HG02938 (cell line): ENCODE measurements around the gene IL17A.
"Not testable (repeated sequence)": the region's sequence is repeated elsewhere in the genome, so short reads cannot be mapped to it uniquely, and the experiment has no call there.

Source experiments
- ATAC-seq: cut with Tn5 transposase; IDR thresholded peaks from one replicate; pipeline ENCODE4 v1.9.1; 2021; ENCODE audit warnings: mild to moderate bottlenecking, moderate library complexity; ENCODE audit not compliant: unreplicated experiment

IL17A gene

DNA sequence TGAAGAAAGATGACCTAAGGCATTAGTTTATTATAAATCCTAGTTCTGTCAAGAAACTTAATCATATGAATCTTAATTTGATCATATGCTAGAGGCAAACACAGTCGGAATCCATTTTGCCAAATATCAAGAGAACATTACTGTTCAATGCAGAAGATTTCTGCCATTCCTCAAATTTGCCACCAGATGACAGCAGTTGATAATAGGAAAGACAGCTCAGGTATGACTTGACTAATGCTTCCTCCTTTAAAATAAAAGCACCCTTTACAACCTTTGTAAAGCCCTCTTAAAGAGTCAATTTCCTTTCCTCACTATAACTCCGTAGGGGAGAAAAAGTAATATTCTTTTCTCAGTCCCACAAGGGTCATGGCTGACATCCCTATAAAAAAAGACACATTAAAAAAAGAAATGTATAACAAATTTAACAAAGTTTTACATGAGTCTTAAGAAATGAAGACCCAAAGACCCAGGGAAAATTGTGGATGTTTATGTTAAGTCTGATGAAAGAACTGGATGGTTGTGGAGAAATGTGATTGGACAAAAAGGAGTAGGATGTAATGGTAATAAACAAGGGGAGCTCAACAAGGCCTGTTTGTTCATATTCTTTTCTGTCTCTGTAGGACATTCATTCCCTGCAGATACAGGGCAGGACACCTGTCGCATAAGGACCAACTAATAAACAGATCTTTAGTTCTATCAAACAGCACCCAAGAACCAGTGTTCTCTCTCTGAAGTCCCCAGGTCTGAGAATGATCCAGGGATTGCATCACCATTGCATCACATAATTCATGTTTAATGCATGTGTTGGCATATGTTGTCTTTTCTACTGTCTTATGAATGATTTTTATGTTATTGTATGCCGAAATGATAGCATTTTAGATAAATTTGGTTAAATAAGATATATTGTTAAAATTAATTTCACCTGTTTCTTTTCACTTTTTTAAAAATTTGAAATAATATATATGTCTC lies 23.0 kb upstream of the IL17A start:
- no peak for ATAC-seq

GRCh38 chr6:52164319-52165094 lies 21.7 kb upstream of the IL17A start:
- no peak for ATAC-seq

GRCh38 chr6:52167267-52167666 lies 18.9 kb upstream of the IL17A start:
- ATAC-seq, result no peak

- not testable (repeated sequence) for ATAC-seq
Observed at GRCh38 chr6:52168351-52168750, 17.8 kb upstream of the IL17A start.

DNA sequence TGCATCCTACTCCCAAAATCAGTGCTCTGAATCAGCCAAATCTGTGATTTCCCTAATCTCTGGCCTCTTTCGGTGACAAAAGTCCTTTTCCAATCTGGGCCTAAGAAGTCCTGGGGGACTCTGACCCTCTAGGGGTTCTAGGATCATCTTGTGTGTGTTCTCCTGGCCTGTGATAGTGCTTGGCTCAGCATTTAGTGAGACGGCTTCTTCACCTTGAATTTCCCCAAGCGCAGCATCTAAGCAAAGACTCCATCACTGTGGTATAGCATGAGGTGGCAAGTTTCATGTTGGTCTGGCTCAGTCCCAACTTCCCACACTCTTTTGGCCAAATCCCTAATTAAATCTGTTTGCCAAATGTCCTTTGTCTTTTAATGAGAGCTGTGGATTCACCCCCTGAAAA lies 12.1 kb upstream of the IL17A start:
- ATAC-seq, result no peak

DNA sequence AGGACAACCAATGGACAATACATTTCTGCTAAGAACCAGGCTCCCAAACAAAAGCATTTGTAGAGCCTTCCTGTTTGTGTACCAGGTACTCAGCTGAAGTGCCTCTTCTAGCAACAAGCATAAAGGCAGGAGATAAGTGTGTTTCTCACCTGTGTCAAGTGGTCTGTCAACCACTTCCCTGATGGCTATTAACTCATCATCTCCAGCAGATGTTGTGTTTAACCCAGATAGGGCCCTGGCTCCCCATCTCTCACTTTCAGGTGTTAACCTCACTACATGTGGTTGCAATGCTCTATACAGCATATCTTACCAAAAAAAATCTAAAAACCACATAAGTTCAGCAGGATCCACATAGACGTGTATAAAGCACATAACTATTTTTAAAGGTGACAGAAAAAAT lies 9.6 kb upstream of the IL17A start:
- peak; percentile 81 for ATAC-seq

- ATAC-seq, result no peak
Observed at GRCh38 chr6:52177961-52178360, 8.2 kb upstream of the IL17A start.

DNA sequence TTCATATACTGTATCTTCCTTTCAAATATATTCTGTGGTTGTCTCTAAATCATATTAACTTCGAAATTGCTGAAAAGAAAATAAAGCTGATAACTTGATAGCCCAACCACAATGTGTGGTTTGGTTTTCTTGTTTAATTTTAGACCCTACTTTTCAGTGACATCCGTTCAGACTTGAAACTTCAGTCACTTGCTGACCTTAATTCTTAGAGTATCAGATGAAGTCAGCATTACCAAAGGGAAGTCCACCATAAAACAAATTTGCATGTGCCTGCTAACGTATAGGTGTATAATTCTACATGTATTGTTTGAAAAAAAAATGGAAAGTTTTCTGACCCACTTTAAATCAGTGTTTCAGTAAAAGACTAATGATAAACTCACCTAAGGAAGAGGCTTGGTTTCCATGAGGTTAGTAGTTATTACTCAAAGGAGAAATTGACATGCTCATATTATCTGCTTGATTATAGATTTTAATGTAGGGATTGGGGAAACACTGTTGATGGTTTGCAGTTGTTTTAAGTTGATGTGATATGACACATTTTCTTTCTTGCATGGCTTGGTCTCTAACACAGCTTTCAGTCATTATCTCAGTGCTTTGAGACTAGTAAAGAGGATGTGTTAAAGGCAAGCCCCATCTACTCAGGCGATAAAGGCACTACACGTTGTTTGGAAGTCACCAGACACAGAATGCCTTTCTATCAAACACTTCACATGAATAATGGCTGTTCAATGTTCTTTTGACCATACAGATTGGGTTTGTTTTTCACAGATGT lies 5.2 kb upstream of the IL17A start:
- ATAC-seq, result peak; percentile 75

DNA sequence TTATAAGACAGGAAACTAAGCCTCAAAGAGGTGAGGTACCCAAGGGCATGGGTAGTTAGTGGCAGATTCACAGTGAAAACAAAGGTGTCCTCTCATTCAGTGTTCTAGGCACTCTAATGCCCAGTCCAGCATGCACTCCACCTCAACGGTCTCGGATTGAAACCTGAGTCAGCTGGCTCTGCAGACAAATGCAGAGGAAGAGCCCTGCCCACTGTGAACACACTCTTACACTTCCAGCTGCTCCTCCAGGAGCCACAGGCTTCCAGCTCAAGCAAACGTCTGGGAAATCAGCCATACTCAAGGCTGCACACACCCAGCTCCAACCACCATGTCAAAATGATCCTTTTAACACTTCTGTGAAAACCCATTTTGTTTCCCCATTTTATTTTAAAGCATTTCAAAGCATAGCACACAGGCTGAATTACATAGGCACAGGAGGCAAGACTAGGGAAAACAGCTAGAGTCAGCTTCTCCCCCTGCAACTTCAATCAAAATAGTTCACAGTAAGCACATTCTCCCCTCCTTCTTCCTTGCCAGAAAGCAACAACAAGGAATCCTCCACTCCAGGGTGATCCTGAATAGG lies 3.0 kb upstream of the IL17A start:
- ATAC-seq, result no peak

DNA sequence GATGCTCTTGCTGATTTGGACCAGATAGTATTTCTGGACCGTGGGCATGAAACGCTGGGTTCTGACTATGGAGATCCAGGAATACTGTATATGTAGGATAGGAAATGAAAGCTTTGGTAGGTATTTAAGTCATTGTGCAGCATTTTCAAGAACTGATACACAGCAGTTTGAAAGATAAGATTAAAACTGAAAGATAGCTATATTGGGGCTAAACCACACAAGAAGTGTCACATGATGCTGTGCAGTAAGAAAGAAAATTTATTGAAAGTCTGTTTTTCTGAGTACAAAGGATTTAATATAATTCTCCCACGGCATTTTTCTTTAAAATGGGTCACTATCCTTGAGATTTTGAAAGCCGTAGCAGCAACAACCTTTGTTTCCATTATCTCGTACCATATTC lies 305 bp downstream of the IL17A start:
- ATAC-seq, result peak; percentile 76

GRCh38 chr6:52187098-52187497 lies 923 bp downstream of the IL17A start:
- no peak for ATAC-seq

DNA sequence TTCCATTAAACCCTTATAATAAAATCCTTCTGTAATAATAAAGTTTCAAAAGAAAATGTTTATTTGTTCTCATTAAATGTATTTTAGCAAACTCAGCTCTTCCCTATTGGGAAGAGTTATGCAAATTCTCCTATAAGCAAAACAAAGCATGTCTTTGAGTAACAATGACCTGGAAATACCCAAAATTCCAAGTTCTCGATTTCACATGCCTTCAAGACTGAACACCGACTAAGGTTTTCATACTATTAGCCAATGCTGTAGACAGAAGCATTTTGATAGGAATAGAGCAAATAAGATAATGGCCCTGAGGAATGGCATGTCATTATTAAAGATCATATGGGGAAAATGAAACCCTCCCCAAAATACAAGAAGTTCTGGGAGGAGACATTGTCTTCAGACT lies 3.8 kb downstream of the IL17A start:
- ATAC-seq, result no peak

DNA sequence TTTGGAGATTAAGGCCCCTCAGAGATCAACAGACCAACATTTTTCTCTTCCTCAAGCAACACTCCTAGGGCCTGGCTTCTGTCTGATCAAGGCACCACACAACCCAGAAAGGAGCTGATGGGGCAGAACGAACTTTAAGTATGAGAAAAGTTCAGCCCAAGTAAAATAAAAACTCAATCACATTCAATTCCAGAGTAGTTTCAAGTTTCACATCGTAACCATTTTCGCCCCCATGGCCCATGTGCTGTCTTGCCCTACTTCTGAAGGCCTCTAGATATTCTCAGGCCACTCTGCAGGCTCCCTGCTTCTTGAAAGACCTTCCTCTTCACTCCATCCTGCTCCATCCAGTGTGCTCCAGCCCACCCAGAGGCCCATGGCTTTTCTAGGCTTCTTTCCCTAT lies 4.2 kb downstream of the IL17A start:
- no peak for ATAC-seq

DNA sequence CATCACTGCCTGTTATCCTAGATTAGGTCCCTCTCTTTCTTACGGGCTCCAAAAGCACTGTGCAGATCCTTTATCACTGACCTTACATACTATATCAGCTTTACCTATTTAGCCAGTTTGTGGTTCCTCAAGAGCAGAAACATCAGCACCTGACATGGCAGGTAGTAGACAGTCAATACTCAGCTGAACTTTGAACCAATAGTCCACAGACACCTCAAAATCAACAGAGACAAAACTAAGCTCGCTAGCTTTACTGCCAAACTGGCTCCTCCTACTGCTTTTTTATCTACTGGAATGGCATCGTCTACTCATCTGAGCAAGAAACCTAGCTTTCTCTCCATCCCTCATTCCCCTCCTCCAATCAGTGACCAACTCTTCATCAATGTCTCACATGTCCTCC lies 5.6 kb downstream of the IL17A start:
- ATAC-seq, result no peak

DNA sequence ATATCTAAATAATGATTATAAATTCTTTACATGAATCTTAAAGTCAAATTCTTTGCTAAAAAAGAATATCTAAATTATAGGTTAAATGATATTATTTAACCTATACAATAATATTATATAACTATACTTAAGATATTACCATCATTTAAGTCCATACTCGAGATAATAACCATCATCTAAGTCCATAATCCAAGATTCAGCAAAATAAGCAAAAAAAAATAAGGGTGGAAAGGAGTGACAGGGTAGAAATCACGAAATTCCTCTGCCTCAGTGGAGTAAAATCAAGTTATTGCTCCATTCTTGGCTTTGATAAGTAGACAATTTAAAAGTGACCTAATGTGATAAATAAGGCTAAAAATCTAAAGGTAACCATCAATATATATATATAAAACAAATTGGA lies 9.7 kb downstream of the IL17A start:
- ATAC-seq, result no peak

DNA sequence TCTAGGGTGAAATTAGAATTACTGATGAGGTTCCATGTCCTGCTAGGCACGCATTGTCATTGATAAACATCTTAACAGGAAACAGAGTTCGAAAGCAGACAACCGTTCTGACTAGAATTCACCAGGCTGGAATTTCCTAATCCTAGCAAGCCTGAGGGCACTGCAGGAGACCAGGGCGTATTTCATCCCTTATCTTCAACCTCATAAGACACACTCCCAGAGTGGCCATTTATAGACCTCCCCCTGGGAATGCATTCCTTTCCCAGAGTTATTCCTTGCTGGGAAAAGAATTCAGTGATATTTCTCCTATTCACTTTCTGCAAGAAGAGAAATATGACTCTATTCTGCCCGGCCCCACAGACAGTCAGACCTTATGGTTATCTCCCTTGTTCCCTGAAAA lies 13.9 kb downstream of the IL17A start:
- ATAC-seq, result not testable (repeated sequence)

DNA sequence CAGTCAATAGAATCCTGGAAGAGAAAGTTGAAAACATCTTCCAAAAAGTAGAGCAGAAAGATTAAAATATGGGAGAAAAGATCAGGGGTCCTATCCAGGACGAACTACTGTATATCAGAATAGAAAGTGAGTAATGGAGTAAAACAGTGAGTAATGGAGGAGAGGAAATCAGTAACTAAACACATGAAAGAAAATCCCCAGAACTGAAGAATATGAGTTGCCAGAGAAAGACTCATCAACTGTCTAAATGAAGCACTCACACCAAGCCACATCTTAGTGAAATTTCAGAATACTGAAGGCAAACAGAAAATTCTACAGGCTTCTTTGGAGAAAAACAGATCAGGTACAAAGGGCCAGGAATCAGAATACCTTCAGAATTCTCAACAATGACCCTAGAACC lies 14.9 kb downstream of the IL17A start:
- no peak for ATAC-seq

DNA sequence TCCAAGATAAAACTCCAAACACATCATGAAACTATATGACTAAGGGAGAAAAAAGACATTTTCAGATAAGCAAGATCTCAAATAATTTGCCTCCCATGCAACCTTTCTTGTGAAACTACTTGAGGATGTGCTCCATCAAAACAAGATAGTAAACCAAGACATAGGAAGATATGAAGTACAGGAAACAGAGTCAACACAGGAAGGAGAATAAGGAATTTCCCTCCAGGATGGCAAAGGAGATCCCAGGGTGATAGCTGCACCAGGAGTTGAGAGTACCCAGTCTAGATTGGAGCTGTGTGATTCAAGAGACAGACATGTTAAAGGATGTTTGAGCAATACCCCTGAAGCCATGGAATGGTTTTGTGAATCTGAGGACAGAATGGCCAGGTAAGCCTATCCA lies 15.3 kb downstream of the IL17A start:
- no peak for ATAC-seq

DNA sequence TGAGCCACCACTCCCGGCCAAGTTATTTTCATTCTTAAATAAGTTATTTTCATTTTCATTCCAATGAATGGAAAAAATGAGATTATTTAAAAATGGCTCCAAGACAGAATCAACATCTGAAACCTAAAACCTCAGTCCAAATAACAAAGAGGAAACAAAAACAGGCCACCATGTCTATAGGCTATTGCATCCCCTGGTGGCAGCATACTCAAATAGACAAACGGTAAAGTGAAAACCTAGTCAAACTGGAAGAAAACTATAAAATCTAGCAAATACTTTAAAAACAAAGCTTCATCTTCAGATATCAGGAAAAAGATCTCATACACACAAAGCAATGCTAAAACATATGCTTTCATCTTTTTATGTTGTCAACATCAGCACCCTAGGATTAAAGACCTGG lies 20.9 kb downstream of the IL17A start:
- ATAC-seq, result no peak

GRCh38 chr6:52208612-52209011 lies 22.4 kb downstream of the IL17A start:
- ATAC-seq, result no peak

- peak; percentile 34 for ATAC-seq
Observed at GRCh38 chr6:52209770-52210169, 23.6 kb downstream of the IL17A start.
